Suprapubic skin (tissue), 4 donors: ENCODE measurements around the gene RBBP8. TPM values are rescaled to one million over a fixed set of nuclear protein-coding genes. Genes with fewer than 3 reads are reported as not detected.
A peak's percentile ranks its signal among the peaks of the same experiment; 100 is the strongest.

Experiments
- DNase-seq, 2 donors: peaks; one replicate each; pipeline ENCODE4 v3.0.0-alpha.2; 2019; ENCODE audit warnings: low spot score in 2 of 2
- H3K27ac ChIP-seq: fragments of 200-600 bp; sonication (generic); one replicate; pipeline ENCODE4 v1.5.1; 2019
- H3K27me3 ChIP-seq: fragments of 200-600 bp; sonication (generic); one replicate; pipeline ENCODE4 v1.5.1; 2019
- H3K36me3 ChIP-seq: fragments of 200-600 bp; sonication (generic); one replicate; pipeline ENCODE4 v1.5.1; 2019
- H3K4me1 ChIP-seq: fragments of 200-600 bp; sonication (generic); one replicate; pipeline ENCODE4 v1.5.1; 2019
- H3K4me3 ChIP-seq: fragments of 200-600 bp; sonication (generic); one replicate; pipeline ENCODE4 v1.5.1; 2019; ENCODE audit warnings: mild to moderate bottlenecking
- H3K9me3 ChIP-seq: fragments of 200-600 bp; sonication (generic); one replicate; pipeline ENCODE4 v1.5.1; 2019
- CTCF ChIP-seq, 2 donors: fragments of 200-600 bp in 1 of 2; fragments of 450-650 bp in 1 of 2; sonication (generic) in 1 of 2; IDR thresholded peaks; one replicate each; pipeline ENCODE4 v1.5.1; 2016 to 2019; ENCODE audit warnings: antibody characterized with exemption in 2 of 2, mild to moderate bottlenecking in 1 of 2, moderate library complexity in 1 of 2
- EP300 ChIP-seq: sonication (generic); formaldehyde crosslinking; IDR thresholded peaks from one replicate; pipeline ENCODE4 v1.6.1; 2017; ENCODE audit warnings: antibody characterized with exemption
- POLR2A ChIP-seq, 2 donors: fragments of 450-650 bp; IDR thresholded peaks; one replicate each; pipeline ENCODE4 v1.6.1; 2017; ENCODE audit warnings: antibody characterized with exemption in 2 of 2, mild to moderate bottlenecking in 2 of 2, moderate library complexity in 2 of 2
- POLR2AphosphoS5 ChIP-seq, 3 donors: sonication (generic); formaldehyde crosslinking; IDR thresholded peaks; one replicate each; pipeline ENCODE4 v1.6.1; 2017; ENCODE audit warnings: antibody characterized with exemption in 3 of 3
- WGBS: methylation state at CpG from one replicate; pipeline ENCODE4 v1.1.5; 2018; 5-methylcytosine and 5-hydroxymethylcytosine counted together
- total RNA-seq, 4 donors: library from RNA; depleted of rRNA; stranded (reverse); fragments of >200 nt; gene quantifications; one replicate each; pipeline ENCODE4 v1.1.0, GENCODE V29; 2016

The RBBP8 gene
- total RNA-seq, 4 donors from 2014 or later, result 41.0 to 78.1 (median 67.0) TPM

DNA sequence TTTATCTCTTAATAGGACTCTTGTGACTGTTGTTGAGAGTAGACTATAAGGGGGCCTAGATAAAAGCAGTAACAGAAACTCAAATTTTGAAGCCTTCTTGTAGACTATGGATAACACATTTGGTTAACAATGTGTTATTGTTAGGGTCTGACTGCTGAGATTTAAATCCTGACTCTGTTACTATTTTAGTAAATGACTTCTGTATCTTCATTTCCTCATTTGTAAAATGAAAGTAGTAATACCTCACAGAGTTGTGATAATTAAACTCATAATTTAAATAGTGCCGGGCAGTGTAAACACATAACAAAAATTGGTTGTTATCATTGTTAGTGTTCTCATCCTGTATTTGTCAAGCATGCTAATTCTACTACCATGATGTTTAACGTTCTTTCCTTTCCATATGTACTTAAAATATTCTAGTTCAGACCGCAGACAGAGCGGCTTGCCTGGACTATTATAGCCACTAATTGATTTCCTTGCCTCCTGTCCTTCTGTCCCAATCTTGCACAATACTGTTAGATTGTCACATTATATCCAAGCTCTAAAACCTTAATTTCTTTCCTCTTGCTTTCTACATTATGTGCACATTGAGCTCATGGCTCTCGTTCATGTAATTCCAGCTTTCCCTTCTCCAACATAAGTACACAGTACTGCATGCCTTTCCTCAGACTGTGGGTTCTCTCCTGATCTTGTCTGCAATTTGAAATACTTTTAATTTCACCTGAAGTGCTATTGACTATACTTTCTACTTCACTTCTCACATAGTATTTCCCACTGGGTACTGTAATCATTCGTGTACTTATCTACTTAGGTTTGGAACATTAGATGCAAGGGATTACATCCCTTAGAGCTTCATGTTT is 48.4 kb downstream of the RBBP8 start:
- H3K9me3 ChIP-seq, result no peaks in the 10 kb centered on the region
- TF ChIP-seq POLR2A (IDR thresholded peaks at IDR 0.05) (no peak), EP300 (no peak), CTCF (IDR thresholded peaks at IDR 0.05) (no peak), POLR2AphosphoS5 (IDR thresholded peaks at IDR 0.05) (no peak)
- no peak for DNase-seq
- 83% methylated on average over 6 of the region's 6 CpGs for WGBS
- H3K4me1 ChIP-seq, result peaks cover 26% of the 10 kb centered on the region
- no peak overlapping the region for H3K27ac ChIP-seq
- H3K36me3 ChIP-seq, result peaks cover 12% of the 10 kb centered on the region
- no peaks in the 10 kb centered on the region for H3K27me3 ChIP-seq
- H3K4me3 ChIP-seq, result no peak overlapping the region

DNA sequence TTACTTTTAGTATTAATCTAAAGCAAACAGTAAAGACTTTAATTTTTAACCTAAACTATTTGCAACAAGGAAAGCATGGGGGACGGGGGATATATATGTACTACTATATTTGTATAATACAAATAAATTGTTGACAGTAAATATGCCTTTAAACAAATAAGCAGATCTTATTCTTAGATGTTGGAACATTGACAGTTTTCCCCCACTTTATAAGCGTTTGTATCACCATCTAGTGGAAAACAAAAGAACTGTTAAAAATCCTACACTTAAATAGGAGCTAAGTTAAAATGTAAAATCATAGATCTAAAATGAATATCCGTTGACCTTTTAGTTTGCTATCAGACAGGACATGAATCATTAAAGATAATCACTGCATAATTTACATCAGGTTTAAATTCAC is 50.0 kb downstream of the RBBP8 start:
- TF ChIP-seq POLR2AphosphoS5 (IDR thresholded peaks at IDR 0.05) (no peak), CTCF (IDR thresholded peaks at IDR 0.05) (peak in 1 of 2 donors; percentile 39)
- H3K9me3 ChIP-seq, result no peaks in the 10 kb centered on the region
- no peak overlapping the region for H3K4me3 ChIP-seq
- peaks cover 17% of the 10 kb centered on the region for H3K4me1 ChIP-seq
- no peak overlapping the region for H3K27ac ChIP-seq
- H3K27me3 ChIP-seq, result no peaks in the 10 kb centered on the region
- no peak for DNase-seq
- WGBS, result 27% methylated on average over 3 of the region's 3 CpGs
- H3K36me3 ChIP-seq, result peaks cover 13% of the 10 kb centered on the region

DNA sequence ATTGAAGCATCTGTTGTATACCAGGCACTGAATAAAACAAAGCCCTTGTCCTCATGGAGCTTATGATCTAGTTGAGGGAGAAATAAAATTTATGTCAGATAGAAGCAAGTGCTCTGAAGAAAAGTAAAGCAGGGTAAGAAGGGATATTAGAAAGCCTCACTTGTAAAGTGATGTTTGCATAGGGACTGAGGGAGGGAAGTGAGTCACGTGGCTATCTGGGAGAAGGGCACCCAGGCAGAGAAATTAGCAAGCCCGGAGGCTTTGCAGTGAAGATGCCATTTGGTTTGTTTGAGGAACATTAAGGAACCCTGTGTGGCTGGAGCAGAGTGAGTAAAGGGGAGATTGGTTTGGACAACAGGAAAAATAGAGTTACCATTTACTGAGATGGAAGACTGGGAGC is 52.1 kb downstream of the RBBP8 start:
- TF ChIP-seq POLR2A (IDR thresholded peaks at IDR 0.05), result no peak
- no peak for TF ChIP-seq CTCF (IDR thresholded peaks at IDR 0.05)
- TF ChIP-seq EP300, result no peak
- no peak for TF ChIP-seq POLR2AphosphoS5 (IDR thresholded peaks at IDR 0.05)
- Histone ChIP-seq H3K27me3 (no peaks in the 10 kb centered on the region), H3K4me3 (no peak overlapping the region), H3K27ac (no peak overlapping the region), H3K36me3 (peaks cover 22% of the 10 kb centered on the region), H3K9me3 (no peaks in the 10 kb centered on the region), H3K4me1 (peaks cover 7% of the 10 kb centered on the region)
- DNase-seq, result no peak
- WGBS, result 94% methylated on average over 2 of the region's 2 CpGs

- 61% methylated on average over 3 of the region's 3 CpGs for WGBS
- peaks cover 6% of the 10 kb centered on the region for H3K4me1 ChIP-seq
- H3K4me3 ChIP-seq, result no peak overlapping the region
- H3K27ac ChIP-seq, result no peak overlapping the region
- H3K27me3 ChIP-seq, result no peaks in the 10 kb centered on the region
- no peak for DNase-seq
- no peaks in the 10 kb centered on the region for H3K9me3 ChIP-seq
- peaks cover 37% of the 10 kb centered on the region for H3K36me3 ChIP-seq
- TF ChIP-seq EP300 (no peak), POLR2A (IDR thresholded peaks at IDR 0.05) (no peak), POLR2AphosphoS5 (IDR thresholded peaks at IDR 0.05) (no peak), CTCF (IDR thresholded peaks at IDR 0.05) (no peak)
Observed at GRCh38 chr18:22987547-22988189, 54.5 kb downstream of the RBBP8 start.

- H3K36me3 ChIP-seq, result peaks cover 43% of the 10 kb centered on the region
- no peak for TF ChIP-seq POLR2A (IDR thresholded peaks at IDR 0.05)
- TF ChIP-seq POLR2AphosphoS5 (IDR thresholded peaks at IDR 0.05), result no peak
- TF ChIP-seq EP300, result no peak
- no peak for TF ChIP-seq CTCF (IDR thresholded peaks at IDR 0.05)
- H3K4me3 ChIP-seq, result no peak overlapping the region
- WGBS, result 91% methylated on average over 3 of the region's 3 CpGs
- peaks cover 4% of the 10 kb centered on the region for H3K4me1 ChIP-seq
- H3K9me3 ChIP-seq, result no peaks in the 10 kb centered on the region
- no peak overlapping the region for H3K27ac ChIP-seq
- no peak for DNase-seq
- no peaks in the 10 kb centered on the region for H3K27me3 ChIP-seq
Observed at GRCh38 chr18:22988208-22988607, 55.1 kb downstream of the RBBP8 start.
